Neural cell (in vitro differentiated cells): ENCODE measurements around the gene GRAMD1C. TPM values are rescaled to one million over a fixed set of nuclear protein-coding genes. Genes with fewer than 3 reads are reported as not detected.

Experiments used
- H2AFZ ChIP-seq: fragments of 200-600, 300-800 bp; sonication (generic), shearing (Covaris generic); 2 replicates; pipeline ENCODE4 v1.6.0; 2014; ENCODE audit warnings: low read depth, mild to moderate bottlenecking, antibody characterized with exemption, low read length, moderate library complexity
- H3F3A ChIP-seq: fragments of 200-600 bp; shearing (Covaris generic); 2 replicates; pipeline ENCODE4 v1.6.1; 2016; ENCODE audit warnings: mild to moderate bottlenecking, moderate library complexity, mixed read lengths, antibody characterized with exemption, low read length; ENCODE audit not compliant: insufficient read depth, poor library complexity, severe bottlenecking
- H3K27ac ChIP-seq: fragments of 200-600, 300-800 bp; sonication (generic), shearing (Covaris generic); 2 replicates; pipeline ENCODE4 v1.5.1; 2014; ENCODE audit warnings: mild to moderate bottlenecking, low read length, moderate library complexity
- H3K27me3 ChIP-seq: fragments of 300-800, 200-600 bp; sonication (generic), shearing (Covaris generic); 2 replicates; pipeline ENCODE4 v1.6.0; 2014; ENCODE audit warnings: mild to moderate bottlenecking, low read depth, low read length, moderate library complexity; ENCODE audit not compliant: insufficient read depth
- H3K36me3 ChIP-seq: fragments of 300-800, 200-600 bp; sonication (generic), shearing (Covaris generic); 2 replicates; pipeline ENCODE4 v1.5.1; 2014; ENCODE audit warnings: mild to moderate bottlenecking, antibody characterized with exemption, low read length, moderate library complexity; ENCODE audit not compliant: insufficient read depth
- H3K4me2 ChIP-seq: fragments of 300-800, 200-600 bp; sonication (generic), shearing (Covaris generic); 2 replicates; pipeline ENCODE4 v1.6.0; 2014; ENCODE audit warnings: mild to moderate bottlenecking, low read length
- H3K4me3 ChIP-seq: fragments of 300-800, 200-600 bp; sonication (generic), shearing (Covaris generic); 2 replicates; pipeline ENCODE4 v1.5.1; 2014; ENCODE audit warnings: mild to moderate bottlenecking, low read length, moderate library complexity
- H3K79me2 ChIP-seq: fragments of 200-600 bp; shearing (Covaris generic); replicated peaks from 2 replicates; pipeline ENCODE4 v1.6.0; 2014; ENCODE audit warnings: mild to moderate bottlenecking, low read length, moderate library complexity; ENCODE audit not compliant: insufficient read depth
- H3K9ac ChIP-seq: fragments of 300-800, 200-600 bp; sonication (generic), shearing (Covaris generic); 2 replicates; pipeline ENCODE4 v1.6.1; 2016; ENCODE audit warnings: mild to moderate bottlenecking, low read length, mixed read lengths
- H3K9me2 ChIP-seq: fragments of 200-600 bp; shearing (Covaris generic); 2 replicates; pipeline ENCODE4 v1.6.1; 2016; ENCODE audit warnings: mild to moderate bottlenecking, low read length, mixed read lengths; ENCODE audit not compliant: insufficient read depth
- H3K9me3 ChIP-seq: fragments of 200-600, 300-800 bp; sonication (generic), shearing (Covaris generic); 2 replicates; pipeline ENCODE4 v1.6.1; 2016; ENCODE audit warnings: mild to moderate bottlenecking, mixed run types, low read length, moderate library complexity, mixed read lengths
- H4K20me1 ChIP-seq: fragments of 200-600 bp; shearing (Covaris generic); 2 replicates; pipeline ENCODE4 v1.6.1; 2016; ENCODE audit warnings: mild to moderate bottlenecking, mixed run types; ENCODE audit not compliant: insufficient read depth
- CTCF ChIP-seq: fragments of 450-650 bp; IDR thresholded peaks from 2 replicates; pipeline ENCODE4 v1.5.1; 2014; ENCODE audit warnings: antibody characterized with exemption, mild to moderate bottlenecking, moderate library complexity; ENCODE audit not compliant: poor library complexity, severe bottlenecking
- EP300 ChIP-seq: fragments of 450-650 bp; conservative IDR thresholded peaks from 2 replicates; pipeline ENCODE4 v1.6.1; 2014; ENCODE audit warnings: antibody characterized with exemption, mild to moderate bottlenecking, moderate library complexity; ENCODE audit not compliant: poor library complexity, severe bottlenecking
- EZH2 ChIP-seq: fragments of 200-600, 300-800 bp; shearing (Covaris generic), sonication (generic); IDR thresholded peaks from 2 replicates; pipeline ENCODE4 v1.6.1; 2014; ENCODE audit warnings: antibody characterized with exemption, low read length, borderline replicate concordance, mild to moderate bottlenecking; ENCODE audit not compliant: insufficient read depth, poor library complexity, severe bottlenecking
- MXI1 ChIP-seq: fragments of 450-650 bp; conservative IDR thresholded peaks from 2 replicates; pipeline ENCODE4 v1.6.1; 2014; ENCODE audit warnings: antibody characterized with exemption, mild to moderate bottlenecking; ENCODE audit not compliant: poor library complexity, severe bottlenecking
- POLR2AphosphoS5 ChIP-seq: IDR thresholded peaks from 2 replicates; pipeline ENCODE4 v1.6.1; 2012
- RAD21 ChIP-seq: fragments of 450-650 bp; conservative IDR thresholded peaks from 2 replicates; pipeline ENCODE4 v1.6.1; 2014; ENCODE audit warnings: antibody characterized with exemption, mild to moderate bottlenecking, moderate library complexity
- REST ChIP-seq: IDR thresholded peaks from 2 replicates; pipeline ENCODE4 v1.6.1; 2012; ENCODE audit warnings: borderline replicate concordance
- SMC3 ChIP-seq: fragments of 450-650 bp; conservative IDR thresholded peaks from 2 replicates; pipeline ENCODE4 v1.6.1; 2014; ENCODE audit warnings: antibody characterized with exemption, mild to moderate bottlenecking, moderate library complexity; ENCODE audit not compliant: poor library complexity
- TAF1 ChIP-seq: IDR thresholded peaks from 2 replicates; pipeline ENCODE4 v1.6.1; 2012; ENCODE audit warnings: low read depth
- polyA plus RNA-seq: library from polyadenylated mRNA; depleted of rRNA; stranded (reverse); fragments of >200 nt; gene quantifications from 2 replicates; pipeline ENCODE4 v1.2.3, GENCODE V29; 2014

The GRAMD1C gene
- polyA plus RNA-seq, 1 donor from 2014 or later: 31.0 TPM

GRCh38 chr3:113896930-113897329, 58.3 kb downstream of the GRAMD1C start:
- TF ChIP-seq CTCF (no peak), EZH2 (no peak), EP300 (no peak), POLR2AphosphoS5 (no peak), MXI1 (no peak), SMC3 (no peak), RAD21 (no peak), REST (no peak), TAF1 (no peak)
- H4K20me1 ChIP-seq: no peaks in the 10 kb centered on the region
- no peak overlapping the region for H3K4me2 ChIP-seq
- no peaks in the 10 kb centered on the region for H3K79me2 ChIP-seq
- H3K4me3 ChIP-seq: no peak overlapping the region
- H3K27ac ChIP-seq: no peak overlapping the region
- H2AFZ ChIP-seq: no peak overlapping the region
- no peaks in the 10 kb centered on the region for H3F3A ChIP-seq
- no peaks in the 10 kb centered on the region for H3K36me3 ChIP-seq
- no peaks in the 10 kb centered on the region for H3K9me3 ChIP-seq
- no peaks in the 10 kb centered on the region for H3K9me2 ChIP-seq
- no peaks in the 10 kb centered on the region for H3K27me3 ChIP-seq
- no peak overlapping the region for H3K9ac ChIP-seq

GRCh38 chr3:113897373-113897777, 58.8 kb downstream of the GRAMD1C start:
- Histone ChIP-seq H3K27ac (no peak overlapping the region), H3K9ac (no peak overlapping the region), H3K9me3 (no peaks in the 10 kb centered on the region), H3K4me3 (no peak overlapping the region), H2AFZ (no peak overlapping the region), H3K36me3 (no peaks in the 10 kb centered on the region), H3K27me3 (no peaks in the 10 kb centered on the region), H3K79me2 (no peaks in the 10 kb centered on the region), H3K4me2 (no peak overlapping the region), H4K20me1 (no peaks in the 10 kb centered on the region), H3F3A (no peaks in the 10 kb centered on the region), H3K9me2 (no peaks in the 10 kb centered on the region)
- TF ChIP-seq TAF1 (no peak), POLR2AphosphoS5 (no peak), RAD21 (no peak), EP300 (no peak), MXI1 (no peak), REST (no peak), CTCF (no peak), SMC3 (no peak), EZH2 (no peak)
